ENCODE data around the gene NEURL4.
"Not testable (repeated sequence)": the region's sequence is repeated elsewhere in the genome, so short reads cannot be mapped to it uniquely, and the experiment has no call there.

Gene NEURL4

GRCh38 chr17:7328840-7329373, at the start of gene NEURL4:
NEURL4 (minus strand) TSS chr17:7329335; CDS start chr17:7329312, 23 bp downstream.
- H3K4me3 ChIP-seq (ENCODE audit: low read depth, low read length) = peak within 1 kb of the TSS; percentile 84

GRCh38 chr17:7374353-7374752, 45.2 kb upstream of the NEURL4 start:
- no peak for TF ChIP-seq CTCF (IDR thresholded peaks at IDR 0.05; ENCODE audit: low read depth, low read length)

More at GRCh38 chr17:7328840-7329373, at the start of gene NEURL4:
- TF ChIP-seq CTCF (IDR thresholded peaks at IDR 0.05; ENCODE audit: low read depth, low read length) = no peak

GRCh38 chr17:7370853-7371252, 41.7 kb upstream of the NEURL4 start:
- no peak for TF ChIP-seq CTCF (IDR thresholded peaks at IDR 0.05; ENCODE audit: low read depth, low read length)
- no peak overlapping the region for H3K4me3 ChIP-seq (ENCODE audit: low read depth, low read length)

More at GRCh38 chr17:7374353-7374752, 45.2 kb upstream of the NEURL4 start:
- no peak overlapping the region for H3K4me3 ChIP-seq (ENCODE audit: low read depth, low read length)

GRCh38 chr17:7369825-7370224, 40.7 kb upstream of the NEURL4 start:
- no peak overlapping the region for H3K4me3 ChIP-seq (ENCODE audit: low read depth, low read length)
- TF ChIP-seq CTCF (IDR thresholded peaks at IDR 0.05; ENCODE audit: low read depth, low read length) = no peak

- not testable (repeated sequence) for H3K4me3 ChIP-seq (ENCODE audit: low read depth, low read length)
Observed at GRCh38 chr17:7368599-7368994, 39.5 kb upstream of the NEURL4 start.

- H3K4me3 ChIP-seq (ENCODE audit: low read depth, low read length) = no peak overlapping the region
- no peak for TF ChIP-seq CTCF (IDR thresholded peaks at IDR 0.05; ENCODE audit: low read depth, low read length)
Observed at GRCh38 chr17:7367918-7368598, 38.9 kb upstream of the NEURL4 start.

- H3K4me3 ChIP-seq (ENCODE audit: low read depth, low read length) = no peak overlapping the region
- no peak for TF ChIP-seq CTCF (IDR thresholded peaks at IDR 0.05; ENCODE audit: low read depth, low read length)
Observed at GRCh38 chr17:7367083-7367482, 37.9 kb upstream of the NEURL4 start.

GRCh38 chr17:7365963-7366362, 36.8 kb upstream of the NEURL4 start:
- not testable (repeated sequence) for H3K4me3 ChIP-seq (ENCODE audit: low read depth, low read length)

All from WI38 (cell line).